Heart left ventricle (tissue), 16 donors: Measurements from ENCODE around the gene SERPINC1. TPM values are rescaled to one million over a fixed set of nuclear protein-coding genes. Genes with fewer than 3 reads are reported as not detected.
A peak's percentile ranks its signal among the peaks of the same experiment; 100 is the strongest.

Source experiments
- ATAC-seq, 4 donors: fragments of 200-7000 bp; cut with Tn5 transposase; one replicate each; pipeline ENCODE4 v1.9.1; 2020 to 2022; ENCODE audit warnings: moderate library complexity in 4 of 4, mild to moderate bottlenecking in 3 of 4, moderate number of reproducible peaks in 1 of 4
- DNase-seq, 5 donors: peaks; one replicate each; pipeline ENCODE4 v3.0.0-alpha.2; 2020
- H3K27ac ChIP-seq, 12 donors: fragments of 200-600 bp; sonication (generic) in 4 of 12; one replicate each; pipeline versions ENCODE4 v1.5.0 to v1.8.0; 2016 to 2022; ENCODE audit warnings: mild to moderate bottlenecking in 2 of 12
- H3K27me3 ChIP-seq, 9 donors: fragments of 200-600 bp; sonication (generic) in 2 of 9; one replicate each; pipeline versions ENCODE4 v1.5.1 to v1.8.0; 2016 to 2022; ENCODE audit warnings: mild to moderate bottlenecking in 3 of 9
- H3K36me3 ChIP-seq, 9 donors: fragments of 200-600 bp; sonication (generic) in 2 of 9; one replicate each; pipeline versions ENCODE4 v1.5.0 to v1.8.0; 2018 to 2022; ENCODE audit warnings: mild to moderate bottlenecking in 2 of 9
- H3K4me1 ChIP-seq, 12 donors: fragments of 200-600 bp; sonication (generic) in 4 of 12; one replicate each; pipeline versions ENCODE4 v1.5.0 to v1.8.0; 2016 to 2022; ENCODE audit warnings: mild to moderate bottlenecking in 3 of 12
- H3K4me3 ChIP-seq, 12 donors: fragments of 200-600 bp; sonication (generic) in 4 of 12; one replicate each; pipeline versions ENCODE4 v1.5.0 to v1.8.0; 2017 to 2022; ENCODE audit warnings: mild to moderate bottlenecking in 9 of 12, moderate library complexity in 4 of 12
- H3K9me3 ChIP-seq, 12 donors: fragments of 200-600 bp; sonication (generic) in 4 of 12; one replicate each; pipeline versions ENCODE4 v1.5.0 to v1.8.0; 2016 to 2022; ENCODE audit warnings: mild to moderate bottlenecking in 1 of 12
- CTCF ChIP-seq, 12 donors: fragments of 200-600 bp; sonication (generic) in 4 of 12; IDR thresholded peaks; one replicate each; pipeline versions ENCODE4 v1.5.0 to v1.8.0; 2018 to 2022; ENCODE audit warnings: antibody characterized with exemption in 12 of 12, mild to moderate bottlenecking in 5 of 12
- POLR2A ChIP-seq, 2 donors: fragments of 450-650 bp; IDR thresholded peaks; one replicate each; pipeline ENCODE4 v1.6.1; 2017; ENCODE audit warnings: antibody characterized with exemption in 2 of 2, mild to moderate bottlenecking in 2 of 2, moderate library complexity in 2 of 2
- WGBS, 4 donors: extraction: QIAGEN DNeasy Blood & Tissue Kit in 2 of 4; methylation state at CpG; one replicate each; pipeline versions ENCODE4 v1.1.5 to v1.1.7; 2013 to 2018; 5-methylcytosine and 5-hydroxymethylcytosine counted together
- intact Hi-C, 10 donors: fragments of 100-400 bp; cut with DNase I; formaldehyde crosslinking; loops; one replicate each; pipeline versions ENCODE4 v1.11.1 to v1.14.2; 2022
- polyA plus RNA-seq, 2 donors: library from polyadenylated mRNA; stranded (reverse); fragments of 200-250 nt; gene quantifications; one replicate each; pipeline ENCODE4 v1.2.3, GENCODE V29; 2013
- total RNA-seq, 9 donors: library from RNA; depleted of rRNA in 2 of 9; stranded (reverse); fragments of >200 nt in 2 of 9; fragmentation: NEBNext Ultra II Directional in 3 of 9; extraction: Animal tissue kit (Norgen Biotek cat#: 25700) in 3 of 9; gene quantifications; one replicate each; pipeline versions ENCODE4 v1.1.0 to v1.2.4, GENCODE V29; 2016 to 2023
- donor health status: ischemic (EF 13 %, LVEDD 7.1; RV severe dilation, severe dysfunction).
- donor health status: healthy with polysubstance abuse.
- donor health status: DM: no; HTN: yes; CAD: no.
- donor health status: DM: no; HTN: no; CAD: no.
- donor health status: ischemic (EF 25% LVEDD 6.9; RV normal size, moderate dysfunction).
- donor health status: ischemic (EF 25% LVEDD 5.7; RV mildly dilated, moderate dysfunction).
- donor health status: healthy.
- donor health status: DM: yes; HTN: yes; CAD: no.
- donor health status: ischemic (EF 35%, LVEDD 5.7; RV mildly dilated, moderate dysfunction).
- donor health status: nonischemic (EF 11% LVEDD 7.7; RV severe dilation, severe dysfunction).
- donor health status: DM: yes; HTN: yes; CAD: no.
- donor health status: PGD.
- donor health status: ischemic (EF 29% LVEDD 5.4; RV normal size, mild dysfunction).
- donor health status: nonischemic (EF 23%, LVEDD 6.1; RV moderate dilation, normal function).

Gene SERPINC1
- total and polyA plus RNA-seq, 11 donors = 0.15 to 0.33 (median 0.30) TPM; not detected in 8

GRCh38 chr1:173865468-173866164 is 51.5 kb downstream of the SERPINC1 start:
- H3K27ac ChIP-seq = peak overlapping the region in 1 of 12 donors; percentile 23
- TF ChIP-seq POLR2A (IDR thresholded peaks at IDR 0.05) (no peak), CTCF (IDR thresholded peaks at IDR 0.05) (no peak)
- DNase-seq (no peak), ATAC-seq (no peak)
- H3K9me3 ChIP-seq = no peaks in the 10 kb centered on the region
- peaks cover 0 to 67% (median 58%) of the 10 kb centered on the region in 9 donors for H3K36me3 ChIP-seq
- H3K4me3 ChIP-seq = peak overlapping the region in 4 of 12 donors; percentile 80 to 95 (median 86)
- intact Hi-C loops = loop anchor here in 4 of 10 donors (5.0 to 10.0 kb wide), 3 partner anchors 157 to 388 kb away; partner anchors contain the start of genes RC3H1 (in 2 of the 4), PRDX6 (in 1 of the 4) and RABGAP1L (in 1 of the 4)
- no peaks in the 10 kb centered on the region for H3K27me3 ChIP-seq
- peaks cover 8 to 57% (median 41%) of the 10 kb centered on the region in 12 donors for H3K4me1 ChIP-seq
- WGBS, 4 donors = 43 to 60% (median 55%) methylated on average over 4 of the region's 4 CpGs

- peaks cover 0 to 75% (median 55%) of the 10 kb centered on the region in 9 donors for H3K36me3 ChIP-seq
- H3K4me3 ChIP-seq = peak overlapping the region in 1 of 12 donors; percentile 8
- H3K27ac ChIP-seq = no peak overlapping the region
- 84 to 87% (median 85%) methylated on average over 5 of the region's 5 CpGs for WGBS, 4 donors
- ATAC-seq (no peak), DNase-seq (no peak)
- intact Hi-C loops = loop anchor here in 1 of 10 donors (10.0 kb wide), 1 partner anchor 290 kb away; the partner anchor contains the start of gene RABGAP1L
- H3K9me3 ChIP-seq = no peaks in the 10 kb centered on the region
- H3K27me3 ChIP-seq = no peaks in the 10 kb centered on the region
- TF ChIP-seq CTCF (IDR thresholded peaks at IDR 0.05) (no peak), POLR2A (IDR thresholded peaks at IDR 0.05) (no peak)
- peaks cover 8 to 44% (median 30%) of the 10 kb centered on the region in 12 donors for H3K4me1 ChIP-seq
These were observed 52.8 kb downstream of the SERPINC1 start for GRCh38 chr1:173864179-173864867.

GRCh38 chr1:173863224-173864161 is 53.6 kb downstream of the SERPINC1 start:
- Histone ChIP-seq H3K4me3 (no peak overlapping the region), H3K36me3 (peaks cover 0 to 83% (median 63%) of the 10 kb centered on the region in 9 donors), H3K9me3 (no peaks in the 10 kb centered on the region), H3K27me3 (no peaks in the 10 kb centered on the region), H3K27ac (no peak overlapping the region), H3K4me1 (peaks cover 8 to 37% (median 24%) of the 10 kb centered on the region in 12 donors)
- no peak for TF ChIP-seq POLR2A (IDR thresholded peaks at IDR 0.05)
- no peak for TF ChIP-seq CTCF (IDR thresholded peaks at IDR 0.05)
- no peak for ATAC-seq
- intact Hi-C loops = loop anchor here in 1 of 10 donors (10.0 kb wide), 1 partner anchor 291 kb away; the partner anchor contains the start of gene RABGAP1L
- no peak for DNase-seq
